ENCODE data around the gene TTLL10.

The TTLL10 gene

GRCh38 chr1:1231400-1232207 lies 57.9 kb downstream of the TTLL10 start, which contains the start of gene SDF4:
SDF4 (minus strand) TSS chr1:1232001; CDS start chr1:1228772, 3,229 bp downstream.
- TF ChIP-seq CTCF (IDR thresholded peaks at IDR 0.05; ENCODE audit: low read depth, low read length), result no peak
- peak; percentile 96 to 98 for DNase-seq (ENCODE audit: low read depth in 2 of 2)
- H3K4me3 ChIP-seq (replicated peaks in 1 of 2; ENCODE audit: low read depth in 2 of 2, low read length in 2 of 2), result peak within 1 kb of the TSS; percentile 75 to 89

- peak within 1 kb of the TSS; percentile 75 to 89 for H3K4me3 ChIP-seq (replicated peaks in 1 of 2; ENCODE audit: low read depth in 2 of 2, low read length in 2 of 2)
- no peak for DNase-seq (ENCODE audit: low read depth in 2 of 2)
- TF ChIP-seq CTCF (IDR thresholded peaks at IDR 0.05; ENCODE audit: low read depth, low read length), result no peak
Observed at GRCh38 chr1:1232208-1232795, 58.6 kb downstream of the TTLL10 start, which contains the start of gene B3GALT6. B3GALT6 (plus strand) TSS chr1:1232237; CDS start chr1:1232279, 42 bp downstream.

GRCh38 chr1:1232796-1233566 lies 59.3 kb downstream of the TTLL10 start:
- H3K4me3 ChIP-seq (replicated peaks in 1 of 2; ENCODE audit: low read depth in 2 of 2, low read length in 2 of 2), result peak overlapping the region in 1 of 2 donors; percentile 41

GRCh38 chr1:1233567-1233892 lies 59.9 kb downstream of the TTLL10 start:
- TF ChIP-seq CTCF (IDR thresholded peaks at IDR 0.05; ENCODE audit: low read depth, low read length), result no peak
- no peak for DNase-seq (ENCODE audit: low read depth in 2 of 2)
- no peak overlapping the region for H3K4me3 ChIP-seq (replicated peaks in 1 of 2; ENCODE audit: low read depth in 2 of 2, low read length in 2 of 2)

More at GRCh38 chr1:1232796-1233566, 59.3 kb downstream of the TTLL10 start:
- no peak for TF ChIP-seq CTCF (IDR thresholded peaks at IDR 0.05; ENCODE audit: low read depth, low read length)
- no peak for DNase-seq (ENCODE audit: low read depth in 2 of 2)

GRCh38 chr1:1234180-1234808 lies 60.6 kb downstream of the TTLL10 start:
- no peak for DNase-seq (ENCODE audit: low read depth in 2 of 2)
- TF ChIP-seq CTCF (IDR thresholded peaks at IDR 0.05; ENCODE audit: low read depth, low read length), result no peak
- H3K4me3 ChIP-seq (replicated peaks in 1 of 2; ENCODE audit: low read depth in 2 of 2, low read length in 2 of 2), result no peak overlapping the region

- no peak overlapping the region for H3K4me3 ChIP-seq (replicated peaks in 1 of 2; ENCODE audit: low read depth in 2 of 2, low read length in 2 of 2)
- TF ChIP-seq CTCF (IDR thresholded peaks at IDR 0.05; ENCODE audit: low read depth, low read length), result no peak
- no peak for DNase-seq (ENCODE audit: low read depth in 2 of 2)
Observed at GRCh38 chr1:1235016-1235744, 61.5 kb downstream of the TTLL10 start.
